Measurements from ENCODE around the gene MTUS2. TPM values are rescaled to one million over a fixed set of nuclear protein-coding genes. Genes with fewer than 3 reads are reported as not detected.

The MTUS2 gene
- total RNA-seq, 1 experiment from 2014 or later, result 6.6 TPM

- Histone ChIP-seq H3K9me2 (replicated peaks; ENCODE audit: insufficient read depth, low read length) (no peaks in the 10 kb centered on the region), H3K9me3 (ENCODE audit: low read length) (no peaks in the 10 kb centered on the region), H3K36me3 (ENCODE audit: insufficient read depth, low read length) (no peaks in the 10 kb centered on the region), H3K4me3 (ENCODE audit: low read length) (no peak overlapping the region), H4K20me1 (ENCODE audit: insufficient read depth, low read depth, low read length) (no peaks in the 10 kb centered on the region), H3K79me2 (ENCODE audit: low read length) (no peaks in the 10 kb centered on the region), H3K4me2 (ENCODE audit: low read depth, low read length, poor library complexity, severe bottlenecking) (no peak overlapping the region), H3K27ac (ENCODE audit: low read length) (no peak overlapping the region), H2AFZ (ENCODE audit: low read length) (no peak overlapping the region), H3K9ac (ENCODE audit: low read length) (no peak overlapping the region), H3K4me1 (ENCODE audit: low read length) (no peaks in the 10 kb centered on the region), H3K27me3 (ENCODE audit: low read length) (no peaks in the 10 kb centered on the region)
- DNase-seq, result peak; percentile 45
Measured at GRCh38 chr13:29418026-29418425, 597.9 kb downstream of the MTUS2 start.

GRCh38 chr13:29421118-29421517 is 601.0 kb downstream of the MTUS2 start:
- Histone ChIP-seq H2AFZ (ENCODE audit: low read length) (no peak overlapping the region), H3K9me3 (ENCODE audit: low read length) (no peaks in the 10 kb centered on the region), H3K27ac (ENCODE audit: low read length) (no peak overlapping the region), H3K9ac (ENCODE audit: low read length) (no peak overlapping the region), H3K9me2 (replicated peaks; ENCODE audit: insufficient read depth, low read length) (no peaks in the 10 kb centered on the region), H3K4me1 (ENCODE audit: low read length) (no peaks in the 10 kb centered on the region), H3K4me2 (ENCODE audit: low read depth, low read length, poor library complexity, severe bottlenecking) (no peak overlapping the region), H3K4me3 (ENCODE audit: low read length) (no peak overlapping the region), H3K79me2 (ENCODE audit: low read length) (no peaks in the 10 kb centered on the region), H3K36me3 (ENCODE audit: insufficient read depth, low read length) (no peaks in the 10 kb centered on the region), H3K27me3 (ENCODE audit: low read length) (no peaks in the 10 kb centered on the region), H4K20me1 (ENCODE audit: insufficient read depth, low read depth, low read length) (no peaks in the 10 kb centered on the region)
- no peak for DNase-seq

DNA sequence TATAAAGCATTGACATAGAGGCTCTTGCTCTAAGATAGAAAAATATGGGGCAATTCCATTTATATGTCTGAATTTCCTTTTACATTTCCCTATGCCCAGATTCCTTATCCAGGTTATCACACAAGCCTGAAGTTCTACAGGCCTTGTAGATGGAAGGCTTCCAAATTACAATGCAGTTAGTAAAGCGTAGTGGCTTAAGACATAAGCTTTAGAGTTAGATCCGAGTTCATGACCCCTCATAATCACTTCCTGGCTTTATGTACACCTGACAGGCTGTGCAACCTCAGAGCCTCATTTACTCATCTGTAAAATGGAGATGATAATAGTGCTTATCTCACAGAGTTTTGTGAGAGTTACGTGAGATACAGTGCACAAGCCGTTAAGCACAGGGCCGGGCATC is 601.9 kb downstream of the MTUS2 start:
- H4K20me1 ChIP-seq (ENCODE audit: insufficient read depth, low read depth, low read length), result no peaks in the 10 kb centered on the region
- no peaks in the 10 kb centered on the region for H3K36me3 ChIP-seq (ENCODE audit: insufficient read depth, low read length)
- no peaks in the 10 kb centered on the region for H3K9me3 ChIP-seq (ENCODE audit: low read length)
- no peaks in the 10 kb centered on the region for H3K27me3 ChIP-seq (ENCODE audit: low read length)
- no peaks in the 10 kb centered on the region for H3K79me2 ChIP-seq (ENCODE audit: low read length)
- DNase-seq, result no peak
- H3K9me2 ChIP-seq (replicated peaks; ENCODE audit: insufficient read depth, low read length), result no peaks in the 10 kb centered on the region
- no peak overlapping the region for H3K27ac ChIP-seq (ENCODE audit: low read length)
- no peak overlapping the region for H3K4me2 ChIP-seq (ENCODE audit: low read depth, low read length, poor library complexity, severe bottlenecking)
- no peak overlapping the region for H2AFZ ChIP-seq (ENCODE audit: low read length)
- no peak overlapping the region for H3K4me3 ChIP-seq (ENCODE audit: low read length)
- H3K9ac ChIP-seq (ENCODE audit: low read length), result no peak overlapping the region
- H3K4me1 ChIP-seq (ENCODE audit: low read length), result no peaks in the 10 kb centered on the region

DNA sequence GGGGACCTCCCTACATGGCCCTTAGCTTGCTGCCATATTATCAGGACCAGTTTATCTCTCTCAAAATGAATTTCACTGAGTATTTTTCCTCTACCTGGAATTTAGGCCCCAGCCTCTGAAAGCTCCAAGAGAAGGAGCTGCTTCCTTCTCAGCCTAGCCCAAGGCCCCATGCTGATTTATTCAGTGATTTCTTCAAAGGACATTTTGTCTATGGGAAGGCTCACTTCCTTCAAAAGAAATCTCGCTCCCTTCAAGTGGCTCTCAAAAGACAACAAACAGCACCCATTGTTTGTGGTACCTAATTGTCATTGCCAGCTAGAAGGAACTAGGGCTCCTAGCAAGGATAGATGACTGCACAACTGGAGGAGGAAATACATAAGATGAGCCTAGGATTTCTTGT is 602.9 kb downstream of the MTUS2 start:
- no peak overlapping the region for H3K27ac ChIP-seq (ENCODE audit: low read length)
- H4K20me1 ChIP-seq (ENCODE audit: insufficient read depth, low read depth, low read length), result no peaks in the 10 kb centered on the region
- H3K9me3 ChIP-seq (ENCODE audit: low read length), result no peaks in the 10 kb centered on the region
- DNase-seq, result no peak
- H3K27me3 ChIP-seq (ENCODE audit: low read length), result no peaks in the 10 kb centered on the region
- H3K36me3 ChIP-seq (ENCODE audit: insufficient read depth, low read length), result no peaks in the 10 kb centered on the region
- no peak overlapping the region for H2AFZ ChIP-seq (ENCODE audit: low read length)
- no peaks in the 10 kb centered on the region for H3K79me2 ChIP-seq (ENCODE audit: low read length)
- no peak overlapping the region for H3K4me2 ChIP-seq (ENCODE audit: low read depth, low read length, poor library complexity, severe bottlenecking)
- no peaks in the 10 kb centered on the region for H3K9me2 ChIP-seq (replicated peaks; ENCODE audit: insufficient read depth, low read length)
- no peaks in the 10 kb centered on the region for H3K4me1 ChIP-seq (ENCODE audit: low read length)
- H3K4me3 ChIP-seq (ENCODE audit: low read length), result no peak overlapping the region
- H3K9ac ChIP-seq (ENCODE audit: low read length), result no peak overlapping the region

DNA sequence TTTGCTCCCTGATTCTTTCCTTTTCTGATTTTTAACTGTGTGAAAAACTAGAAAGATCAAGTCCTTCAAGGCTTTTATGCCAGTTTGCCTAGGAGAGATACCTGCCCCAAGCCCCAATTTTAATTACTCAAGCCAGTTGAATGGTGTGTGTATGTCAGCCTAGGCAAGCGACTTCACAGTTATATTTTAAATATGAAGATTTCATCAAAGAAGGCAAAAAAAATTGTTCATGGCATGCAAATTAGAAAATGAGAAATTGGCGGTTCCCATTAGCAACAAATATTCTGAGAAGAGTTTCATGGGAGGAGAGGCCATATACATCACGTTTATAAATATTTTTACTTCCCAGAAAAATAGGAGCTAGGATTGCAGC is 607.8 kb downstream of the MTUS2 start:
- Histone ChIP-seq H3K36me3 (ENCODE audit: insufficient read depth, low read length) (no peaks in the 10 kb centered on the region), H4K20me1 (ENCODE audit: insufficient read depth, low read depth, low read length) (no peaks in the 10 kb centered on the region), H3K27ac (ENCODE audit: low read length) (no peak overlapping the region), H3K4me2 (ENCODE audit: low read depth, low read length, poor library complexity, severe bottlenecking) (no peak overlapping the region), H3K9me3 (ENCODE audit: low read length) (no peaks in the 10 kb centered on the region), H3K9me2 (replicated peaks; ENCODE audit: insufficient read depth, low read length) (no peaks in the 10 kb centered on the region), H3K4me1 (ENCODE audit: low read length) (no peaks in the 10 kb centered on the region), H3K27me3 (ENCODE audit: low read length) (no peaks in the 10 kb centered on the region), H2AFZ (ENCODE audit: low read length) (no peak overlapping the region), H3K9ac (ENCODE audit: low read length) (no peak overlapping the region), H3K4me3 (ENCODE audit: low read length) (no peak overlapping the region), H3K79me2 (ENCODE audit: low read length) (no peaks in the 10 kb centered on the region)
- no peak for DNase-seq

DNA sequence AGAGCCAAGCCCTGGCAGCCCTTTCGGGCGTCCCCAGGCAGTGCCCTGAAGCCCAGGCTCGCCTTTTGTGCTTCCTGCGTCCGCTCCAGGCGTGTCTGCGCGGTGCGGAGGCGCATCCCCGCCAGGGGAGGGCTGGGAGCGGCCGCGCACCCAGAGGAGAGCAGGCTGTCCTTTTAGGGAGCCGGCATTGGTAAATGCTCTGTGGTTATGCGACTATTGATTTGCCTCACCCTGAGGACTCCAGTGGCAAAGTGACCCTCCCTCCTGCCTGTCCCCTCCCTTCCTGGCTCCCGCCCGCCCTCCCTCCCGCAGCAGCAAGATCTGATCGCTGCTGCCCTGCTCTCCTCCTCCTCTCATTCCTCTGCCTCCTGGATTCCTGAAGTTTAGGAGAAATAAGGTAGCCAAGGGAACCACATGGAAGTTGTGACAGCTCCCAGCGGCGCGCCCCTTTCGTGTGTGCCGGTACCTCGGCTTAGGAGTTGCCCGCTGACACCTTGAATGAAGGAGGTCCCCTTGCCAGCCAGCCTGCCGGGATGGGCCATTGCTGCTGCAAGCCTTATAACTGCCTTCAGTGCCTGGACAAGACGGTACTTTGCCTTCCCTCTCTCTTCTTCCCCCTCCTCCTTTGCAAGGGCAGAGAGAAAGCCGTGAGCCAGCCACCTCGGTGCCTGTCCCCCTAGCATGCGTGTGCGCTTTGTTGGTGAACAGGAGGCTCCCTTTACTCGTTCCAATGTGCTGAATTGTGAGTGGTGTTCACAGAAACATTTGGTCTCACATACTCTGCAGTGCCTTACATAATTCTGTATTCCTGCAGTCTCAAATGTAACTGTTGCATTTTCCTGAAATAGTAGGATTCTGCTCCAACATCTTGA is 608.4 kb downstream of the MTUS2 start:
- H3K9me2 ChIP-seq (replicated peaks; ENCODE audit: insufficient read depth, low read length), result no peaks in the 10 kb centered on the region
- H3K27me3 ChIP-seq (ENCODE audit: low read length), result no peaks in the 10 kb centered on the region
- no peaks in the 10 kb centered on the region for H4K20me1 ChIP-seq (ENCODE audit: insufficient read depth, low read depth, low read length)
- no peak overlapping the region for H3K4me2 ChIP-seq (ENCODE audit: low read depth, low read length, poor library complexity, severe bottlenecking)
- no peak for DNase-seq
- no peak overlapping the region for H3K4me3 ChIP-seq (ENCODE audit: low read length)
- H3K9ac ChIP-seq (ENCODE audit: low read length), result no peak overlapping the region
- H3K79me2 ChIP-seq (ENCODE audit: low read length), result no peaks in the 10 kb centered on the region
- H3K36me3 ChIP-seq (ENCODE audit: insufficient read depth, low read length), result no peaks in the 10 kb centered on the region
- no peak overlapping the region for H2AFZ ChIP-seq (ENCODE audit: low read length)
- no peak overlapping the region for H3K27ac ChIP-seq (ENCODE audit: low read length)
- H3K9me3 ChIP-seq (ENCODE audit: low read length), result no peaks in the 10 kb centered on the region
- no peaks in the 10 kb centered on the region for H3K4me1 ChIP-seq (ENCODE audit: low read length)

GRCh38 chr13:29429286-29429900 is 609.3 kb downstream of the MTUS2 start:
- Histone ChIP-seq H3K9me3 (ENCODE audit: low read length) (no peaks in the 10 kb centered on the region), H3K4me2 (ENCODE audit: low read depth, low read length, poor library complexity, severe bottlenecking) (no peak overlapping the region), H3K9me2 (replicated peaks; ENCODE audit: insufficient read depth, low read length) (no peaks in the 10 kb centered on the region), H4K20me1 (ENCODE audit: insufficient read depth, low read depth, low read length) (no peaks in the 10 kb centered on the region), H3K9ac (ENCODE audit: low read length) (no peak overlapping the region), H3K36me3 (ENCODE audit: insufficient read depth, low read length) (no peaks in the 10 kb centered on the region), H2AFZ (ENCODE audit: low read length) (no peak overlapping the region), H3K4me1 (ENCODE audit: low read length) (peaks cover 4% of the 10 kb centered on the region), H3K27ac (ENCODE audit: low read length) (no peak overlapping the region), H3K4me3 (ENCODE audit: low read length) (no peak overlapping the region), H3K27me3 (ENCODE audit: low read length) (no peaks in the 10 kb centered on the region), H3K79me2 (ENCODE audit: low read length) (no peaks in the 10 kb centered on the region)
- no peak for DNase-seq

GRCh38 chr13:29434217-29434945 is 614.2 kb downstream of the MTUS2 start:
- no peaks in the 10 kb centered on the region for H3K9me2 ChIP-seq (replicated peaks; ENCODE audit: insufficient read depth, low read length)
- no peak overlapping the region for H3K4me2 ChIP-seq (ENCODE audit: low read depth, low read length, poor library complexity, severe bottlenecking)
- H4K20me1 ChIP-seq (ENCODE audit: insufficient read depth, low read depth, low read length), result no peaks in the 10 kb centered on the region
- H3K79me2 ChIP-seq (ENCODE audit: low read length), result no peaks in the 10 kb centered on the region
- H3K9me3 ChIP-seq (ENCODE audit: low read length), result no peaks in the 10 kb centered on the region
- no peaks in the 10 kb centered on the region for H3K36me3 ChIP-seq (ENCODE audit: insufficient read depth, low read length)
- peaks cover 9% of the 10 kb centered on the region for H3K4me1 ChIP-seq (ENCODE audit: low read length)
- H2AFZ ChIP-seq (ENCODE audit: low read length), result no peak overlapping the region
- H3K9ac ChIP-seq (ENCODE audit: low read length), result no peak overlapping the region
- no peak overlapping the region for H3K27ac ChIP-seq (ENCODE audit: low read length)
- no peak overlapping the region for H3K4me3 ChIP-seq (ENCODE audit: low read length)
- peak; percentile 48 for DNase-seq
- H3K27me3 ChIP-seq (ENCODE audit: low read length), result no peaks in the 10 kb centered on the region

Measured in Karpas-422 (cell line).